Measurements from ENCODE around the gene RABGAP1L. TPM values are rescaled to one million over a fixed set of nuclear protein-coding genes. Genes with fewer than 3 reads are reported as not detected.

Gene RABGAP1L
- total RNA-seq, 2 donors from 2014 or later, result 37.9 to 59.8 TPM

DNA sequence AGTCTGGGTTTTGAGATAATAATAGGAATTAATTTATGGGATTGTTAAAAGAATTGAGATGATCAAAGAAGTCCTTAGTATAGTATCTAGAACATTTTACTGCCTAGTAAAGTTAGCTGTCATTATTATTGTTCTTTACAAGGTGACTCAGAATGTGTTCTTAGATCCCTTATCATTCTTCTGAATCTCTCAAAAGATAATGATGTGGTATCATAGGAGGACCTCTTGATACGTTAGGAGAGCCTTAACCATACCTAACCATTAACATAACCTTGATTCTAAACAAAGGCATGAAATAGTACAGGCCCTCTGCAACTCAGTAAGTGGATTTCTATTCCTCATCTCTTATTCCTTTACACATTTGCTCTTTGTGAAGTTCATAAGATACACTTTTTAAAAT lies 593.8 kb downstream of the RABGAP1L start:
- ATAC-seq (ENCODE audit: insufficient number of reproducible peaks, low FRiP score, low read depth) (no peak), DNase-seq (ENCODE audit: low spot score) (no peak)
- Histone ChIP-seq H3K36me3 (no peaks in the 10 kb centered on the region), H3K4me3 (no peak overlapping the region), H3K9me3 (no peaks in the 10 kb centered on the region), H3K27ac (no peak overlapping the region), H3K4me1 (ENCODE audit: control insufficient read depth in 1 of 2, low read depth in 2 of 2) (no peaks in the 10 kb centered on the region), H3K27me3 (replicated peaks; ENCODE audit: insufficient read depth) (no peaks in the 10 kb centered on the region)
- TF ChIP-seq, protein P1, sequence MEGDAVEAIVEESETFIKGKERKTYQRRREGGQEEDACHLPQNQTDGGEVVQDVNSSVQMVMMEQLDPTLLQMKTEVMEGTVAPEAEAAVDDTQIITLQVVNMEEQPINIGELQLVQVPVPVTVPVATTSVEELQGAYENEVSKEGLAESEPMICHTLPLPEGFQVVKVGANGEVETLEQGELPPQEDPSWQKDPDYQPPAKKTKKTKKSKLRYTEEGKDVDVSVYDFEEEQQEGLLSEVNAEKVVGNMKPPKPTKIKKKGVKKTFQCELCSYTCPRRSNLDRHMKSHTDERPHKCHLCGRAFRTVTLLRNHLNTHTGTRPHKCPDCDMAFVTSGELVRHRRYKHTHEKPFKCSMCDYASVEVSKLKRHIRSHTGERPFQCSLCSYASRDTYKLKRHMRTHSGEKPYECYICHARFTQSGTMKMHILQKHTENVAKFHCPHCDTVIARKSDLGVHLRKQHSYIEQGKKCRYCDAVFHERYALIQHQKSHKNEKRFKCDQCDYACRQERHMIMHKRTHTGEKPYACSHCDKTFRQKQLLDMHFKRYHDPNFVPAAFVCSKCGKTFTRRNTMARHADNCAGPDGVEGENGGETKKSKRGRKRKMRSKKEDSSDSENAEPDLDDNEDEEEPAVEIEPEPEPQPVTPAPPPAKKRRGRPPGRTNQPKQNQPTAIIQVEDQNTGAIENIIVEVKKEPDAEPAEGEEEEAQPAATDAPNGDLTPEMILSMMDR (IDR thresholded peaks at IDR 0.05), result no peak

DNA sequence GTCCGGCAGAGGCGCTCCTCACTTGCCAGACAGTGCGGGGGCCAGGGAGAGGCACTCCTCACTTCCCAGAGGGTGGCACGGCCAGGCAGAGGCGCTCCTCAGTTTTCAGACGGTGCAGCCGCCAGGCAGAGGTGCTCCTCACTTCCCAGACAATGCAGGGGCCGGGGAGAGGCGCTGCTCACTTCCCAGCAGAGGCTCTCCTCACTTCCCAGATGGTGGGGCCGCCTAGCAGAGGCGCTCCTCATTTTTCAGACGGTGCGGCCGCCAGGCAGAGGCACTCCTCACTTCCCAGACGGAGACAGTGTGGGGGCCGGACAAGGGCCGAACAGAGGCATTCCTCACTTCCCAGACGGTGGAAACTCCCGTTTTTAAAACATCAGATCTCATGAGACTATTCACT lies 602.0 kb downstream of the RABGAP1L start:
- Histone ChIP-seq H3K9me3 (no peaks in the 10 kb centered on the region), H3K4me1 (ENCODE audit: control insufficient read depth in 1 of 2, low read depth in 2 of 2) (no peaks in the 10 kb centered on the region), H3K4me3 (no peak overlapping the region), H3K36me3 (no peaks in the 10 kb centered on the region), H3K27me3 (replicated peaks; ENCODE audit: insufficient read depth) (no peaks in the 10 kb centered on the region), H3K27ac (no peak overlapping the region)
- TF ChIP-seq, protein P1 (IDR thresholded peaks at IDR 0.05), result no peak
- DNase-seq (ENCODE audit: low spot score) (no peak), ATAC-seq (ENCODE audit: insufficient number of reproducible peaks, low FRiP score, low read depth) (no peak)

DNA sequence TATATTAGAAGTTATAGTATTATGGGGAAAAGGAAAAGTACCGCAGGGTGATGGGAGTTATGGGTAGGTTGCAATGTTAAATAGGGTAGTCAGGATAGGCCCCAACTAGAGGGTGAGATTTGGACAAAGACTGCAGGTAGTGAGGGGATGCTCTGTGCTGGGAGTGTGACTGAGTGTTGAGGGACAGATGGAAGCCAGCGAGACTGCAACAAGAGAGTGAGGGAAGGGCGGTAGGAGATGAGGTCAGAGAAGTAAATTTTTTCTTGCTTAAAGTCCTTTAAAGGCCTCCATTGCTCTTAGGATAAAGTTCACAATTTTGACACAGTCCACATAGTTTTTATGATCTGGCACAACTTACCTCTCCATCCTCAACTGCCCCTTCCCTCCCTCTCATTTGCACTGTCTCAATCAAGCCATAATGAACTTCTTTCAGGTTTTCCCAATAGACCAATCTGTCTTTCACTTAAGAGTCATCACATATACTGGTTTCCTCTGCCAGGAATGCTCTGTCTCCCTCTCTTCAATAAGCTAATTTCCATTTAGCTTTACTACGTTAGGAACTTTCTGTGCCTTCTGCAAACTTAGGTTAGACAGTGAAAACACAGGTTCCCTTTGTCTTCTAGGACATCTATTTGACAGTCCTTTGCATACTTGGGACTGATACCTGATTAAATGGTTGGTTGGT lies 602.7 kb downstream of the RABGAP1L start:
- ATAC-seq (ENCODE audit: insufficient number of reproducible peaks, low FRiP score, low read depth), result no peak
- DNase-seq (ENCODE audit: low spot score), result no peak
- H3K4me1 ChIP-seq (ENCODE audit: control insufficient read depth in 1 of 2, low read depth in 2 of 2), result no peaks in the 10 kb centered on the region
- H3K27me3 ChIP-seq (replicated peaks; ENCODE audit: insufficient read depth), result no peaks in the 10 kb centered on the region
- no peaks in the 10 kb centered on the region for H3K36me3 ChIP-seq
- H3K9me3 ChIP-seq, result no peaks in the 10 kb centered on the region
- no peak overlapping the region for H3K27ac ChIP-seq
- TF ChIP-seq, protein P1 (IDR thresholded peaks at IDR 0.05), result no peak
- H3K4me3 ChIP-seq, result no peak overlapping the region

DNA sequence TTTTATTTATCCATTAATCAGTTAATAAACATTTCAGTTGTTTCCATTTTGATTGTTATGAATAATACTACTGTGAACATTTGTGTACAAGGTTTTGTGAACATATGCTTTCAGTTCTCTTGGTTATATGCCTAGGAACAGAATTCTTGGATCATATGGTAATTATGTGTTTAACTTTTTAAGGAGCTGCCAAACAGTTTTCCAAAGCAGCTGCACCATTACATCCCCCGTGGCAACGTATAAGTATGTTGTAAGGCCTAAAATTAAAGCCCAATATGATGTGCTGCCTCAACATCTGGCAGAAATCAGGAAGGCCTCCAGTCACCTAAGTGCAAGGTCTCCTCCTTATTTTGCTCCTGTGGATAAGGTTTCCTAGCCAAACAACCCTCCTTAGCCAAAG lies 604.9 kb downstream of the RABGAP1L start:
- H3K27me3 ChIP-seq (replicated peaks; ENCODE audit: insufficient read depth), result no peaks in the 10 kb centered on the region
- no peaks in the 10 kb centered on the region for H3K9me3 ChIP-seq
- TF ChIP-seq, protein P1 (IDR thresholded peaks at IDR 0.05), result no peak
- no peaks in the 10 kb centered on the region for H3K36me3 ChIP-seq
- H3K27ac ChIP-seq, result no peak overlapping the region
- no peak for ATAC-seq (ENCODE audit: insufficient number of reproducible peaks, low FRiP score, low read depth)
- H3K4me1 ChIP-seq (ENCODE audit: control insufficient read depth in 1 of 2, low read depth in 2 of 2), result no peaks in the 10 kb centered on the region
- DNase-seq (ENCODE audit: low spot score), result no peak
- H3K4me3 ChIP-seq, result no peak overlapping the region

DNA sequence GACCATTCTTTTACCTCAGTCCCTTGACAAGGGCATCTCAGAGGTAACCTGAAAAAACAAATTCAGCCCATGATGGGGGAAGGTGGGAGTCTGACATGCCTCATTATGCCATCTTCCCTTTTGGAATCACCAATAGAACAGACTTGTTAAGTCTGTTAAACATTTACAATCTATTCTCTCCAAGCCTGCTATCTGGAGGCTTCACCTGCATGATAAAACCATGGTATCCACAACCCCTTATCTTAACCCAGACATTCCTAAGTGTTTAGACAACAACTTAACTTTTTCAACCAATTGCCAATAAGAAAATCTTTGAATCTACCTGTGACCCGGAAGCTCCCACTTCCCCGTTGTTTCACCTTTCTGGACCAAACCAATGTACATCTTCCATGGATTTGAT lies 607.4 kb downstream of the RABGAP1L start:
- no peaks in the 10 kb centered on the region for H3K27me3 ChIP-seq (replicated peaks; ENCODE audit: insufficient read depth)
- DNase-seq (ENCODE audit: low spot score), result no peak
- no peak overlapping the region for H3K27ac ChIP-seq

More for the DNA sequence above, 607.4 kb downstream of the RABGAP1L start:
- Histone ChIP-seq H3K4me1 (ENCODE audit: control insufficient read depth in 1 of 2, low read depth in 2 of 2) (no peaks in the 10 kb centered on the region), H3K4me3 (no peak overlapping the region), H3K36me3 (no peaks in the 10 kb centered on the region), H3K9me3 (no peaks in the 10 kb centered on the region)
- TF ChIP-seq, protein P1 (IDR thresholded peaks at IDR 0.05), result no peak
- no peak for ATAC-seq (ENCODE audit: insufficient number of reproducible peaks, low FRiP score, low read depth)

Measured in thoracic aorta (tissue), 2 donors.